Calu3 (cell line): ENCODE data around the gene DICER1. TPM values are rescaled to one million over a fixed set of nuclear protein-coding genes. Genes with fewer than 3 reads are reported as not detected.

Source experiments
- BruUV-seq: library from RNA; stranded (reverse); fragments of 400-500 nt; replicated peaks from 2 replicates; lab custom pipeline; 2021; lab: Mats Ljungman, UMichigan
- CTCF ChIA-PET: fragments of 300-600 bp; sonication (Branson Sonifier 250); formaldehyde crosslinking; loops from one replicate; lab custom pipeline; 2022; ENCODE audit warnings: antibody characterized with exemption; lab: Charles Lee
- DNase-seq: peaks from one replicate; pipeline ENCODE4 v3.0.0; 2022
- H3K27ac Mint-ChIP-seq: one replicate; pipeline ENCODE4 v1.8.0; 2022; ENCODE audit warnings: mixed read lengths; ENCODE audit not compliant: unreplicated experiment
- H3K27me3 Mint-ChIP-seq: one replicate; pipeline ENCODE4 v1.8.0; 2022; ENCODE audit warnings: mixed read lengths; ENCODE audit not compliant: unreplicated experiment
- H3K36me3 Mint-ChIP-seq: one replicate; pipeline ENCODE4 v1.8.0; 2022; ENCODE audit warnings: mild to moderate bottlenecking, moderate library complexity, mixed read lengths; ENCODE audit not compliant: insufficient read depth, unreplicated experiment
- H3K4me1 Mint-ChIP-seq: one replicate; pipeline ENCODE4 v1.8.0; 2022; ENCODE audit warnings: mild to moderate bottlenecking, low read depth, mixed read lengths; ENCODE audit not compliant: unreplicated experiment
- H3K4me3 Mint-ChIP-seq: one replicate; pipeline ENCODE4 v1.8.0; 2022; ENCODE audit warnings: mild to moderate bottlenecking, low read depth, moderate library complexity, mixed read lengths; ENCODE audit not compliant: unreplicated experiment
- H3K9me3 Mint-ChIP-seq: one replicate; pipeline ENCODE4 v1.8.0; 2022; ENCODE audit warnings: low read depth, mixed read lengths; ENCODE audit not compliant: unreplicated experiment
- CTCF ChIP-seq: fragments of 200-600 bp; IDR thresholded peaks from one replicate; pipeline ENCODE4 v1.8.0; 2022; ENCODE audit warnings: antibody characterized with exemption; ENCODE audit not compliant: unreplicated experiment
- intact Hi-C: fragments of 100-400 bp; cut with micrococcal nuclease; formaldehyde crosslinking; loops from one replicate; pipeline ENCODE4 v1.10.0; 2022; ENCODE audit not compliant: unreplicated experiment
- total RNA-seq: library from RNA; stranded (reverse); gene quantifications from 2 replicates; pipeline ENCODE4 v1.2.3, GENCODE V29; 2022

DICER1 gene
- total RNA-seq, 1 experiment from 2014 or later = 53.8 TPM

- Mint-ChIP-seq H3K9me3 (no peaks in the 10 kb centered on the region), H3K4me3 (no peak overlapping the region), H3K36me3 (no peaks in the 10 kb centered on the region), H3K4me1 (no peaks in the 10 kb centered on the region), H3K27ac (no peak overlapping the region), H3K27me3 (peaks cover 54% of the 10 kb centered on the region)
- intact Hi-C loops = no loop called here
- DNase-seq = no peak
- CTCF ChIA-PET = no interaction called here
- no TSS peak for BruUV-seq
- no peak for TF ChIP-seq CTCF
These were observed 92.6 kb downstream of the DICER1 start for GRCh38 chr14:95064734-95065133.

GRCh38 chr14:95064256-95064655 is 93.1 kb downstream of the DICER1 start:
- intact Hi-C loops = no loop called here
- Mint-ChIP-seq H3K9me3 (no peaks in the 10 kb centered on the region), H3K36me3 (no peaks in the 10 kb centered on the region), H3K4me3 (no peak overlapping the region), H3K27me3 (peaks cover 49% of the 10 kb centered on the region), H3K4me1 (no peaks in the 10 kb centered on the region), H3K27ac (no peak overlapping the region)
- no TSS peak for BruUV-seq
- CTCF ChIA-PET = no interaction called here
- no peak for DNase-seq
- no peak for TF ChIP-seq CTCF

- no peak for DNase-seq
- CTCF ChIA-PET = no interaction called here
- intact Hi-C loops = no loop called here
- TF ChIP-seq CTCF = no peak
- no peaks in the 10 kb centered on the region for H3K9me3 Mint-ChIP-seq
- H3K27ac Mint-ChIP-seq = no peak overlapping the region
- no peaks in the 10 kb centered on the region for H3K36me3 Mint-ChIP-seq
- H3K27me3 Mint-ChIP-seq = peaks cover 47% of the 10 kb centered on the region
- H3K4me3 Mint-ChIP-seq = no peak overlapping the region
- BruUV-seq = no TSS peak
- H3K4me1 Mint-ChIP-seq = no peaks in the 10 kb centered on the region
These were observed 93.9 kb downstream of the DICER1 start for GRCh38 chr14:95063391-95063790.

GRCh38 chr14:95062946-95063345 is 94.4 kb downstream of the DICER1 start:
- no TSS peak for BruUV-seq
- H3K4me3 Mint-ChIP-seq = no peak overlapping the region
- no peaks in the 10 kb centered on the region for H3K4me1 Mint-ChIP-seq
- H3K9me3 Mint-ChIP-seq = no peaks in the 10 kb centered on the region
- intact Hi-C loops = no loop called here
- no peak for TF ChIP-seq CTCF
- no peaks in the 10 kb centered on the region for H3K36me3 Mint-ChIP-seq
- H3K27me3 Mint-ChIP-seq = peaks cover 47% of the 10 kb centered on the region
- CTCF ChIA-PET = no interaction called here
- no peak overlapping the region for H3K27ac Mint-ChIP-seq
- DNase-seq = no peak

GRCh38 chr14:95062220-95062619 is 95.1 kb downstream of the DICER1 start:
- no TSS peak for BruUV-seq
- Mint-ChIP-seq H3K4me1 (no peaks in the 10 kb centered on the region), H3K27ac (no peak overlapping the region), H3K4me3 (no peak overlapping the region), H3K9me3 (no peaks in the 10 kb centered on the region), H3K36me3 (no peaks in the 10 kb centered on the region), H3K27me3 (peaks cover 54% of the 10 kb centered on the region)
- intact Hi-C loops = no loop called here
- no peak for TF ChIP-seq CTCF
- CTCF ChIA-PET = no interaction called here
- no peak for DNase-seq
